Naive thymus-derived CD4-positive, alpha-beta T cell (primary cell): ENCODE data around the gene TKTL2. TPM values are rescaled to one million over a fixed set of nuclear protein-coding genes. Genes with fewer than 3 reads are reported as not detected.

Experiments
- ATAC-seq: fragments of 150-1000 bp; cut with Tn5 transposase; 2 replicates; pipeline ENCODE4 v1.10.0; 2021; ENCODE audit warnings: mild to moderate bottlenecking, moderate library complexity
- CTCF ChIA-PET: fragments of 350-600 bp; sonication (Branson Sonifier 250); formaldehyde crosslinking; loops from one replicate; lab custom pipeline; 2021; ENCODE audit warnings: antibody characterized with exemption; lab: Charles Lee
- POLR2A ChIA-PET: fragments of 350-600 bp; sonication (Branson Sonifier 250); formaldehyde crosslinking; loops from one replicate; lab custom pipeline; 2021; ENCODE audit warnings: antibody characterized with exemption, inconsistent platforms; lab: Charles Lee
- DNase-seq, 9 donors: peaks; one replicate each; pipeline versions ENCODE4 v3.0.0 to v3.0.0-alpha.2; 2020 to 2022; ENCODE audit warnings: mixed read lengths in 1 of 9
- H3K27ac ChIP-seq: one replicate; pipeline ENCODE4 v1.7.0; 2013; ENCODE audit warnings: mild to moderate bottlenecking, low read depth, low read length, moderate library complexity
- H3K27me3 ChIP-seq, 2 donors: one replicate each; pipeline ENCODE4 v1.7.0; 2013; ENCODE audit warnings: low read length in 2 of 2, mild to moderate bottlenecking in 2 of 2, moderate library complexity in 2 of 2; ENCODE audit not compliant: control insufficient read depth in 2 of 2, insufficient read depth in 2 of 2
- H3K36me3 ChIP-seq, 3 experiments: 1 replicate in 2 of 3; 2 replicates in 1 of 3; pipeline ENCODE4 v1.7.0; 2013; ENCODE audit warnings: low read length in 3 of 3, mild to moderate bottlenecking in 3 of 3, moderate library complexity in 1 of 3; ENCODE audit not compliant: insufficient read depth in 3 of 3, control insufficient read depth in 2 of 3
- H3K4me1 ChIP-seq, 2 donors: one replicate each; pipeline ENCODE4 v1.7.0; 2013; ENCODE audit warnings: low read length in 2 of 2, mild to moderate bottlenecking in 2 of 2, moderate library complexity in 1 of 2; ENCODE audit not compliant: control insufficient read depth in 2 of 2, insufficient read depth in 2 of 2
- H3K4me3 ChIP-seq: 2 replicates; pipeline ENCODE4 v1.7.0; 2013; ENCODE audit warnings: mild to moderate bottlenecking, low read length
- H3K9me3 ChIP-seq, 3 experiments: 1 replicate in 2 of 3; 2 replicates in 1 of 3; pipeline ENCODE4 v1.7.0; 2013; ENCODE audit warnings: low read length in 3 of 3; ENCODE audit not compliant: control insufficient read depth in 2 of 3
- H3K27ac Mint-ChIP-seq, 9 donors: one replicate each; pipeline ENCODE4 v1.8.0; 2020 to 2022; ENCODE audit warnings: mixed read lengths in 9 of 9, mild to moderate bottlenecking in 8 of 9, moderate library complexity in 5 of 9, inconsistent platforms in 2 of 9
- H3K27me3 Mint-ChIP-seq, 5 donors: one replicate each; pipeline ENCODE4 v1.8.0; 2021 to 2022; ENCODE audit warnings: mixed read lengths in 5 of 5, mild to moderate bottlenecking in 1 of 5
- H3K36me3 Mint-ChIP-seq, 5 donors: one replicate each; pipeline ENCODE4 v1.8.0; 2020 to 2022; ENCODE audit warnings: mixed read lengths in 5 of 5, mild to moderate bottlenecking in 3 of 5, inconsistent platforms in 1 of 5
- H3K4me1 Mint-ChIP-seq, 7 donors: one replicate each; pipeline ENCODE4 v1.8.0; 2020 to 2022; ENCODE audit warnings: mixed read lengths in 7 of 7, mild to moderate bottlenecking in 3 of 7, inconsistent platforms in 1 of 7
- H3K4me3 Mint-ChIP-seq, 10 donors: one replicate each; pipeline ENCODE4 v1.8.0; 2020 to 2022; ENCODE audit warnings: mild to moderate bottlenecking in 10 of 10, mixed read lengths in 10 of 10, moderate library complexity in 6 of 10, inconsistent platforms in 2 of 10
- H3K9me3 Mint-ChIP-seq, 11 donors: one replicate each; pipeline ENCODE4 v1.8.0; 2020 to 2022; ENCODE audit warnings: mixed read lengths in 11 of 11, mild to moderate bottlenecking in 4 of 11, inconsistent platforms in 1 of 11, moderate library complexity in 1 of 11
- intact Hi-C, 2 donors: fragments of 100-400 bp; cut with micrococcal nuclease; formaldehyde crosslinking; loops; one replicate each; pipeline ENCODE4 v1.15.1; 2023
- polyA plus RNA-seq, 2 donors: library from polyadenylated mRNA; unstranded; fragments of 300-500 nt; fragmentation: Illumina TruSeq; gene quantifications; one replicate each; pipeline ENCODE4 v1.2.3, GENCODE V29; 2021
- total RNA-seq, 6 experiments: library from RNA in 5 of 6; stranded (reverse) in 5 of 6; gene quantifications; 1 replicate in 5 of 6; 2 replicates in 1 of 6; pipeline ENCODE4 v1.2.3 and lab custom pipeline; 2021 to 2026

TKTL2 gene
- total and polyA plus RNA-seq, 7 experiments from 2014 or later: 0.32 TPM; not detected in 6

- intact Hi-C loops: loop anchor here (1.0 to 10.0 kb wide), 10 partner anchors 9 to 1610 kb away; partner anchors contain the start of gene TMA16 (in 1 of the 2)
- H3K27me3 Mint-ChIP-seq: peaks cover 4 to 21% (median 10%) of the 10 kb centered on the region in 5 donors
- peaks cover 0 to 6% (median 0%) of the 10 kb centered on the region in 7 donors for H3K4me1 Mint-ChIP-seq
- ChIA-PET POLR2A (interaction anchor here (1.2 kb wide), 1 partner anchor 9 kb away, joined by 6 read pairs; the partner anchor contains the start of gene TMA16), CTCF (interaction anchor here (0.6 to 3.0 kb wide), 4 partner anchors 58 to 522 kb away, joined by 3 to 18 read pairs (median 10); no protein-coding TSS in a partner anchor)
- Histone ChIP-seq H3K27me3 (no peaks in the 10 kb centered on the region), H3K36me3 (no peaks in the 10 kb centered on the region), H3K4me1 (no peaks in the 10 kb centered on the region), H3K9me3 (no peaks in the 10 kb centered on the region), H3K4me3 (no peak overlapping the region), H3K27ac (no peak overlapping the region)
- no peaks in the 10 kb centered on the region for H3K9me3 Mint-ChIP-seq
- no peak overlapping the region for H3K27ac Mint-ChIP-seq
- ATAC-seq: peak; percentile 74
- DNase-seq: peak in 8 of 9 donors; percentile 14 to 50 (median 36)
- H3K36me3 Mint-ChIP-seq: no peaks in the 10 kb centered on the region
- H3K4me3 Mint-ChIP-seq: no peak overlapping the region
Observed at GRCh38 chr4:163484906-163485305, 11.4 kb upstream of the TKTL2 start.

- POLR2A ChIA-PET: no interaction called here
- no peaks in the 10 kb centered on the region for H3K4me1 Mint-ChIP-seq
- H3K9me3 Mint-ChIP-seq: no peaks in the 10 kb centered on the region
- peaks cover 0 to 9% (median 0%) of the 10 kb centered on the region in 5 donors for H3K27me3 Mint-ChIP-seq
- ATAC-seq (peak; percentile 36), DNase-seq (no peak)
- intact Hi-C loops: loop anchor here (5.0 to 10.0 kb wide), 2 partner anchors 1250 to 1613 kb away; no protein-coding TSS in a partner anchor
- no peaks in the 10 kb centered on the region for H3K36me3 Mint-ChIP-seq
- CTCF ChIA-PET: no interaction called here
- no peak overlapping the region for H3K27ac ChIP-seq
- no peaks in the 10 kb centered on the region for H3K4me1 ChIP-seq
- no peaks in the 10 kb centered on the region for H3K27me3 ChIP-seq
- no peak overlapping the region for H3K27ac Mint-ChIP-seq
- no peaks in the 10 kb centered on the region for H3K9me3 ChIP-seq
- no peak overlapping the region for H3K4me3 ChIP-seq
- no peaks in the 10 kb centered on the region for H3K36me3 ChIP-seq
- no peak overlapping the region for H3K4me3 Mint-ChIP-seq
Observed at GRCh38 chr4:163482190-163482589, 8.6 kb upstream of the TKTL2 start.

DNA sequence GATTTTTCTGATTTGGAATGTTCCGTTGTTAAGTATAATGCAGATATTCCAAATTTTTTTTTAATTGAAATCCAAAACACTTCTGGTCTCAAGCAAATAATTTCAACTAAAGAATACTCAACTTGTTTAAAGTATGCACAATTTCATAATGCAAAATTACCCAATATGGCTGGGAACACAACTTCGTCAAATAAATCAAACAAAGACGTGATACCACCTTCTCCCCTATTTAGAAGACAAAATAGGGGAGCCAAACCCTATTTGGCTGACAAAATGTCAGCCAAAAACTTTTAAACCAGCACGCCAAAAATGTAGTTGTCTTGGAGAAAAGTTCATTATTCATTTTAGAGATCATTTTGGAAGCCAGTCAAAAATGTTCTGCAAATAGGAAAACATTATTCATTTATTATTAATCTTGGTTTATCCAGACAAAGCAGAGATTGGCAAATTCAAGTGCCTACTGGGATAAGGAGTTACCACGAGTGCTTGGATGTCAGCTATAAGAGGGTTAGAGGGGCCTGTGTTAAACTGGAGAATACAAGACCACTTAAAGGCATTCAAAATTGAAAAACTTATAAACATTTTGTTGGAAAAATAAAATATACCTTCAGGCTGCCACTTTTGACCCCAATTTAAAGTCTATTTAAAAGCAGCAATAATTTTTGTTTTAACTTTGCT lies 3.3 kb upstream of the TKTL2 start:
- Mint-ChIP-seq H3K27me3 (peaks cover 0 to 16% (median 2%) of the 10 kb centered on the region in 5 donors), H3K4me3 (no peak overlapping the region), H3K9me3 (no peaks in the 10 kb centered on the region), H3K27ac (no peak overlapping the region), H3K4me1 (no peaks in the 10 kb centered on the region), H3K36me3 (no peaks in the 10 kb centered on the region)
- POLR2A ChIA-PET: interaction anchor here (0.7 to 1.0 kb wide), 2 partner anchors 17 to 57 kb away, joined by 3 read pairs; no protein-coding TSS in a partner anchor
- no peak overlapping the region for H3K27ac ChIP-seq
- CTCF ChIA-PET: no interaction called here
- intact Hi-C loops: no loop called here
- no peak for ATAC-seq
- no peak overlapping the region for H3K4me3 ChIP-seq
- H3K4me1 ChIP-seq: no peaks in the 10 kb centered on the region
- H3K36me3 ChIP-seq: no peaks in the 10 kb centered on the region
- H3K27me3 ChIP-seq: no peaks in the 10 kb centered on the region
- no peak for DNase-seq
- no peaks in the 10 kb centered on the region for H3K9me3 ChIP-seq

DNA sequence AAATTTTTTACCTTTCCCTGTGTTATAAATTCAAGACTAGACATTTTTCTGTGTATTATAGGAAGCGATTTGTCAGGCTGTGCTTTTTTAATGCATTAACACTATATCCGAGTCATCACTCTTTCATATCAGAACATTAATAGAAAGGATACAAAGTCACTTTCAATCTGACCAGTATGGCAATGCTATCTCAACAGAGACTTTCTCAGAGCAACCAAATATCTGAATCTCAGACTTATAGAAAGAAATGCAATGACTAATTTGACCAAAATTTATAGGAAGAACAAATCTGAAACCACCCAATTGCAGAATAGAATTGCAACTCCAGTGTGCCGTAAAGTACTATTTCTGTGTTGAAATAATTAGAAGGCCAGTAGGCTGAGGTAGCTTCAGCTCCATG lies 473 bp upstream of the TKTL2 start:
- H3K4me1 Mint-ChIP-seq: no peaks in the 10 kb centered on the region
- no peaks in the 10 kb centered on the region for H3K36me3 Mint-ChIP-seq
- intact Hi-C loops: no loop called here
- Histone ChIP-seq H3K36me3 (no peaks in the 10 kb centered on the region), H3K27me3 (no peaks in the 10 kb centered on the region), H3K4me3 (no peak overlapping the region), H3K4me1 (no peaks in the 10 kb centered on the region), H3K27ac (no peak overlapping the region), H3K9me3 (no peaks in the 10 kb centered on the region)
- H3K9me3 Mint-ChIP-seq: no peaks in the 10 kb centered on the region
- H3K27ac Mint-ChIP-seq: no peak overlapping the region
- H3K27me3 Mint-ChIP-seq: peaks cover 0 to 16% (median 5%) of the 10 kb centered on the region in 5 donors
- ChIA-PET POLR2A (no interaction called here), CTCF (no interaction called here)
- H3K4me3 Mint-ChIP-seq: no peak overlapping the region
- ATAC-seq (no peak), DNase-seq (no peak)

- no peaks in the 10 kb centered on the region for H3K36me3 ChIP-seq
- no peaks in the 10 kb centered on the region for H3K27me3 ChIP-seq
- H3K27ac ChIP-seq: no peak overlapping the region
- Mint-ChIP-seq H3K27ac (no peak overlapping the region), H3K36me3 (no peaks in the 10 kb centered on the region), H3K9me3 (no peaks in the 10 kb centered on the region), H3K4me3 (no peak overlapping the region), H3K4me1 (no peaks in the 10 kb centered on the region), H3K27me3 (peaks cover 0 to 16% (median 8%) of the 10 kb centered on the region in 5 donors)
- ChIA-PET CTCF (no interaction called here), POLR2A (no interaction called here)
- intact Hi-C loops: no loop called here
- DNase-seq (no peak), ATAC-seq (no peak)
- no peak overlapping the region for H3K4me3 ChIP-seq
- H3K4me1 ChIP-seq: no peaks in the 10 kb centered on the region
- no peaks in the 10 kb centered on the region for H3K9me3 ChIP-seq
Observed at GRCh38 chr4:163473130-163473529, 424 bp downstream of the TKTL2 start.

GRCh38 chr4:163470391-163470790 lies 3.2 kb downstream of the TKTL2 start:
- Histone ChIP-seq H3K27ac (no peak overlapping the region), H3K9me3 (no peaks in the 10 kb centered on the region), H3K27me3 (no peaks in the 10 kb centered on the region), H3K4me3 (no peak overlapping the region), H3K4me1 (no peaks in the 10 kb centered on the region), H3K36me3 (no peaks in the 10 kb centered on the region)
- no peaks in the 10 kb centered on the region for H3K9me3 Mint-ChIP-seq
- no peaks in the 10 kb centered on the region for H3K36me3 Mint-ChIP-seq
- ATAC-seq (no peak), DNase-seq (no peak)
- intact Hi-C loops: no loop called here
- H3K4me1 Mint-ChIP-seq: no peaks in the 10 kb centered on the region
- no peak overlapping the region for H3K27ac Mint-ChIP-seq
- ChIA-PET CTCF (interaction anchor here (1.6 kb wide), 1 partner anchor 15 kb away, joined by 3 read pairs; no protein-coding TSS in a partner anchor), POLR2A (no interaction called here)
- H3K27me3 Mint-ChIP-seq: peaks cover 4 to 15% (median 9%) of the 10 kb centered on the region in 5 donors
- H3K4me3 Mint-ChIP-seq: no peak overlapping the region
